Thoracic aorta (tissue), 2 donors: ENCODE data around the gene RSRC1. TPM values are rescaled to one million over a fixed set of nuclear protein-coding genes. Genes with fewer than 3 reads are reported as not detected.

Source experiments
- ATAC-seq: fragments of 150-250 bp; one replicate; pipeline ENCODE4 v1.8.0; 2017; ENCODE audit warnings: low read depth; ENCODE audit not compliant: insufficient number of reproducible peaks, low FRiP score
- DNase-seq: peaks from one replicate; pipeline ENCODE4 v3.0.0-alpha.2; 2020; ENCODE audit warnings: low spot score
- H3K27ac ChIP-seq, 2 donors: fragments of 200-600 bp; sonication (generic); 1 replicate in 1 of 2; 2 replicates in 1 of 2; pipeline ENCODE4 v1.5.1; 2016; ENCODE audit warnings: mild to moderate bottlenecking in 2 of 2, moderate library complexity in 2 of 2
- H3K27me3 ChIP-seq: fragments of 200-600 bp; sonication (generic); replicated peaks from 2 replicates; pipeline ENCODE4 v1.6.0; 2016; ENCODE audit warnings: mild to moderate bottlenecking; ENCODE audit not compliant: insufficient read depth
- H3K36me3 ChIP-seq: fragments of 200-600 bp; sonication (generic); one replicate; pipeline ENCODE4 v1.5.1; 2016
- H3K4me1 ChIP-seq, 2 donors: fragments of 200-600 bp; sonication (generic); 1 replicate in 1 of 2; 2 replicates in 1 of 2; pipeline versions ENCODE4 v1.5.1 to v1.6.0; 2016; ENCODE audit warnings: low read depth in 2 of 2, mild to moderate bottlenecking in 1 of 2; ENCODE audit not compliant: control insufficient read depth in 1 of 2
- H3K4me3 ChIP-seq: fragments of 200-600 bp; sonication (generic); 2 replicates; pipeline ENCODE4 v1.5.1; 2016; ENCODE audit warnings: mild to moderate bottlenecking
- H3K9me3 ChIP-seq: fragments of 200-600 bp; sonication (generic); 2 replicates; pipeline ENCODE4 v1.5.1; 2016
- CTCF ChIP-seq: fragments of 200-600 bp; sonication (generic); IDR thresholded peaks from one replicate; pipeline ENCODE4 v1.5.1; 2019; ENCODE audit warnings: antibody characterized with exemption
- total RNA-seq, 2 donors: library from RNA; depleted of rRNA; stranded (reverse); fragments of >200 nt; gene quantifications; one replicate each; pipeline versions ENCODE4 v1.1.0 to v1.2.3, GENCODE V29; 2016

RSRC1 gene
- total RNA-seq, 2 donors from 2014 or later = 26.6 to 39.5 TPM

GRCh38 chr3:158360756-158361448 is 251.0 kb downstream of the RSRC1 start:
- no peaks in the 10 kb centered on the region for H3K27me3 ChIP-seq
- no peak for DNase-seq
- no peaks in the 10 kb centered on the region for H3K9me3 ChIP-seq
- H3K4me1 ChIP-seq = no peaks in the 10 kb centered on the region
- TF ChIP-seq CTCF = no peak
- no peaks in the 10 kb centered on the region for H3K36me3 ChIP-seq
- no peak overlapping the region for H3K27ac ChIP-seq
- no peak overlapping the region for H3K4me3 ChIP-seq
- no peak for ATAC-seq

GRCh38 chr3:158368271-158368670 is 258.4 kb downstream of the RSRC1 start:
- ATAC-seq = no peak
- no peak overlapping the region for H3K4me3 ChIP-seq

GRCh38 chr3:158369279-158369678 is 259.4 kb downstream of the RSRC1 start:
- TF ChIP-seq CTCF = no peak
- Histone ChIP-seq H3K36me3 (no peaks in the 10 kb centered on the region), H3K4me1 (no peaks in the 10 kb centered on the region), H3K4me3 (no peak overlapping the region), H3K9me3 (peaks cover 5% of the 10 kb centered on the region), H3K27ac (no peak overlapping the region), H3K27me3 (no peaks in the 10 kb centered on the region)
- ATAC-seq (no peak), DNase-seq (no peak)

More at GRCh38 chr3:158368271-158368670, 258.4 kb downstream of the RSRC1 start:
- H3K27ac ChIP-seq = no peak overlapping the region
- no peaks in the 10 kb centered on the region for H3K4me1 ChIP-seq
- H3K9me3 ChIP-seq = peaks cover 5% of the 10 kb centered on the region
- no peak for TF ChIP-seq CTCF
- no peaks in the 10 kb centered on the region for H3K36me3 ChIP-seq
- no peaks in the 10 kb centered on the region for H3K27me3 ChIP-seq
- no peak for DNase-seq

GRCh38 chr3:158379517-158379916 is 269.6 kb downstream of the RSRC1 start:
- DNase-seq (no peak), ATAC-seq (no peak)
- Histone ChIP-seq H3K27me3 (no peaks in the 10 kb centered on the region), H3K36me3 (no peaks in the 10 kb centered on the region), H3K9me3 (no peaks in the 10 kb centered on the region), H3K4me3 (no peak overlapping the region), H3K4me1 (no peaks in the 10 kb centered on the region), H3K27ac (no peak overlapping the region)
- TF ChIP-seq CTCF = no peak

GRCh38 chr3:158381262-158381868 is 271.5 kb downstream of the RSRC1 start:
- ATAC-seq (no peak), DNase-seq (no peak)
- no peaks in the 10 kb centered on the region for H3K27me3 ChIP-seq
- H3K27ac ChIP-seq = no peak overlapping the region
- H3K9me3 ChIP-seq = no peaks in the 10 kb centered on the region
- H3K4me3 ChIP-seq = no peak overlapping the region
- H3K4me1 ChIP-seq = no peaks in the 10 kb centered on the region
- no peaks in the 10 kb centered on the region for H3K36me3 ChIP-seq
- no peak for TF ChIP-seq CTCF
